SJCRH30 (cell line): Measurements from ENCODE around the gene ADH5. TPM values are rescaled to one million over a fixed set of nuclear protein-coding genes. Genes with fewer than 3 reads are reported as not detected.
"Not testable (repeated sequence)": the region's sequence is repeated elsewhere in the genome, so short reads cannot be mapped to it uniquely, and the experiment has no call there.

Experiments
- DNase-seq, 2 experiments: peaks; one replicate each; pipeline ENCODE4 v3.0.0-alpha.2; 2015 to 2020
- H3K27ac ChIP-seq: fragments of 250-450 bp; sonication (Bioruptor Pico); 2 replicates; pipeline ENCODE4 v1.5.1; 2020; ENCODE audit warnings: mild to moderate bottlenecking, moderate library complexity
- H3K27me3 ChIP-seq: fragments of 250-450 bp; sonication (Bioruptor Pico); 2 replicates; pipeline ENCODE4 v1.5.1; 2020; ENCODE audit warnings: mild to moderate bottlenecking, moderate library complexity
- H3K36me3 ChIP-seq: fragments of 250-450 bp; sonication (Bioruptor Pico); 2 replicates; pipeline ENCODE4 v1.5.1; 2020; ENCODE audit warnings: mild to moderate bottlenecking, moderate library complexity
- H3K4me1 ChIP-seq: fragments of 250-450 bp; sonication (Bioruptor Pico); 2 replicates; pipeline ENCODE4 v1.5.1; 2020; ENCODE audit warnings: mild to moderate bottlenecking, moderate library complexity
- H3K4me3 ChIP-seq: fragments of 250-450 bp; sonication (Bioruptor Pico); 2 replicates; pipeline ENCODE4 v1.5.1; 2020; ENCODE audit warnings: mild to moderate bottlenecking, moderate library complexity
- H3K9me3 ChIP-seq: fragments of 250-450 bp; sonication (Bioruptor Pico); replicated peaks from 2 replicates; pipeline ENCODE4 v1.5.1; 2020; ENCODE audit warnings: mild to moderate bottlenecking, moderate library complexity
- total RNA-seq: library from RNA; depleted of rRNA; stranded (reverse); fragments of >200 nt; shearing (Covaris generic); gene quantifications from 2 replicates; pipeline ENCODE4 v1.2.3, GENCODE V29; 2014; rRNA removed

The ADH5 gene
- total RNA-seq, 1 experiment from 2014 or later, result 93.2 TPM

DNA sequence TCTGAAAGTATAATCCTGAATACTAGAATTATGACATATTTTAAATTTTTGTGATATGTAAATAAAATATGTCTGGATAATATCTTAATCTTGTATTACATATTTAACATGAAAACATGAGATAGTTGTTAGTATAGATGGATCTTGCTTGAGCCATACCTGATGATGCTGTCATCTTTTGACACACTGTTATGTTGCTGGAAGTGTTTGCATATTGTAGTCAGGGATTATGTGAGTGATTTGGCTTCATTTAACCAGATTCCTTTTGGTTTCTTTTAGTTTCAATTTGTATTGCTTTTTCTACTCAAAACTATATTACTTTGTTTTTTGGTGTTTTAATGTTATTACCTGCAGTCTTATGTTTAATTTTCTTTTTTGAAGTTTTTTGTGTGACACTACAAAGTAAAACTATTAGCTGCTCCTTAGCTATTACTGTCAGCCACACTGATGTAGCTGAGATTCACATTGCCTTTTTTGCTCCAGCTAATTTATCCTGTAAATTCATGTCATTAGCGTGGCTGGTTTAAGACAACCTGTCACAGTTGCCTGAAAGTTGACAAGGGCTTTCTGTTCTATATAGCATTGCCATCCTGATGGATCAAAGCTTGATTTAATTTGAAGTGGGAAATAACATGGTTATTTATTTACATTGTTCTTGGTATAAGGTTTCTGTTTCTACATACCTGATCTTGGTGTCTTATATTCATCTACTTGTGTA, 59.4 kb downstream of the ADH5 start:
- no peak overlapping the region for H3K27ac ChIP-seq

DNA sequence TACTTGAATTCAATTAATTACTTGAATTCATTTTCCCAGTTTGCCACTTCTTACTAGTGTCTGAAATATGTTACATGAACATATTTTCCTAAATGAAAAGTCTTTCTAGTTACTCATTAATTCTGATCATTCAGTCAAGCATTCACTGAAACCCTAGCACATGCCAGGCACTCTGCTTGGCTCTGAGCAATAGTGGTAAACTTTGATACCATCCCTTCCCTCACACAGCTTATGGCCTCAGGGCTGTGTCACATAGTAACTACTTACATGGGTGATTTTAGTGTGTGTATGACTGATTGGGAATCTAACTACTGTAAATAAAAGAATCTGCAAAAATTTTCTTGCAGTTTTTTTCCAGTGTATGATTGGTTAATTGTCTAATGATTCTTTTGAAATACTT, 60.4 kb downstream of the ADH5 start:
- peaks cover 3% of the 10 kb centered on the region; the same call in 1 of the 2 replicates for H3K9me3 ChIP-seq
- no peak overlapping the region for H3K27ac ChIP-seq
- DNase-seq, result no peak
- no peak overlapping the region for H3K4me3 ChIP-seq
- no peaks in the 10 kb centered on the region for H3K4me1 ChIP-seq
- H3K27me3 ChIP-seq, result no peaks in the 10 kb centered on the region
- peaks cover 9% of the 10 kb centered on the region; the same call in 1 of the 2 replicates for H3K36me3 ChIP-seq

More for the DNA sequence above, 59.4 kb downstream of the ADH5 start:
- Histone ChIP-seq H3K4me3 (no peak overlapping the region), H3K4me1 (no peaks in the 10 kb centered on the region), H3K27me3 (no peaks in the 10 kb centered on the region), H3K36me3 (peaks cover 13% of the 10 kb centered on the region; the same call in 1 of the 2 replicates), H3K9me3 (peaks cover 3% of the 10 kb centered on the region; the same call in 1 of the 2 replicates)
- DNase-seq, result no peak

DNA sequence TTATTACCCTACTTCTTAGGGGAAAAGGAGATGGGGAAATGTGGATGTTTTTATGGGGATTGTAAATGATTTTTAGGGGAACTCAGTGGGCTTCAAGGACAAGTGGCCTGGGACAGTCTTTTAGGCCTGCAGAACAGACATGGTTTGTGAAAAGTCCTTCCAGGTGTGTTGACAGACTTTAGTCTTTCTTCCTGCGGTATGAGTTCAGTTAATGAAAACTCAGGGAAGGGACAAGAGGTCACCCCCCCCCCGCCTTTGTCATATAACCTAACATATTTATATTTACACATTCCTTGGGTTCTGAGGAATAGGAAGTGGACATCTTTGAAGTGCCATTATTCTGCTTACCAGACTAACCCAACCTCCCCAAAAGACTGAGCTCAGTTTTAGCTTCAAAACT, 61.3 kb downstream of the ADH5 start:
- H3K36me3 ChIP-seq, result peaks cover 9% of the 10 kb centered on the region; the same call in 1 of the 2 replicates
- H3K4me1 ChIP-seq, result no peaks in the 10 kb centered on the region
- H3K27me3 ChIP-seq, result no peaks in the 10 kb centered on the region
- H3K27ac ChIP-seq, result no peak overlapping the region
- no peak for DNase-seq
- peaks cover 3% of the 10 kb centered on the region; the same call in 1 of the 2 replicates for H3K9me3 ChIP-seq
- H3K4me3 ChIP-seq, result no peak overlapping the region

DNA sequence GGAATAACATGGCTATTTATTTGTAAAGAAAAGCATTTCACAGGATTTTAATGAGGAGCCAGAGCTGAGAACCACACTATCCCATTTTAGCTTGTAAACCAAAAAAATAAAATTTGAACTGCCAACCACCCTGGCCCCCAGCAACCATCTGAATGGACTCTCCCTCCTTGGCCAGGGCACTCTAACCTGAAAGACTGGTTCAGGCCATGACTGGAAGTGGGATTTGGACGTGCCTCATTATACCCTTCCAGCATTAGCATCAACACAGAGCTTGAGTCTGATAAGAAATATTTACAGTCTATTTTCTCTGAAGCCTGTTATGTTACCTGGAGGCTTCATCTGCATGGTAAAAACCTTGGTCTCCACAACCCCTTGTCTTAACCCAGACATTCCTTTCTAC, 63.1 kb downstream of the ADH5 start:
- Histone ChIP-seq H3K9me3 (peaks cover 3% of the 10 kb centered on the region; the same call in 1 of the 2 replicates), H3K4me1 (no peaks in the 10 kb centered on the region)

DNA sequence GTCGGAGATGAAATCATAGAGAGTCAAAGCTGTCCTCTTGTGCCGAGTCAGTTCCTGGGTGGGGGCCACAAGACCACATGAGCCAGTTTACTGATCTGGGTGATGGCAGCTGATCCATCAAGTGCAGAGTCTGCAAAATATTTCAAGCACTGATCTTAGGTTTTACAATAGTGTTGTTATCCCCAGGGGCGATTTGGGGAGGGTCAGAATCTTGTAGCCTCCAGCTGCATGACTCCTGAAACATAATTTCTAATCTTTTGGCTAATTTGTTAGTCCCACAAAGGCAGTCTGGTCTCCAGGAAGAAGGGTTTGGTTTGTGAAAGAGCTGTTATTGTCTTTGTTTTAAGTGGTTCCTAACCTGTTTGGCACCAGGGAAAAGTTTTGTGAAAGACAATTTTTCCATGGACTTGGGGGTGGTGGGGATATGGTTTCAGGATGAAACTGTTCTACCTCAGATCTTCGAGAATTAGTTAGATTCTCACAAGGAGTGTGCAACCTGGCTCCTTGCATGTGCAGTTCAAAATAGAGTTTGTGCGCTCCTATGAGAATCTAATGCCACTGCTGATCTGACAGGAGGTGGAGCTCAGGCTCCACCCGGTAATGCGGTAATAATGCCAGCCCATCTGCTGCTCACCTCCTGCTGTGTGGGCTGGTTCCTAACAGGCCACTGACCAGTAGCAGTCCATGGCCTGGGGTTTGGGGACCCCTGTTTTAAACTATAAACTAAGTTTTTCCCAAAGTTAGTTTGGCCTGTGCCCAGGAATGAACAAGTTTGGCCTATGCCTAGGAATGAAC, 63.9 kb downstream of the ADH5 start:
- no peak overlapping the region for H3K4me3 ChIP-seq
- H3K27me3 ChIP-seq, result no peaks in the 10 kb centered on the region
- no peak for DNase-seq
- no peak overlapping the region for H3K27ac ChIP-seq
- H3K36me3 ChIP-seq, result peaks cover under 1% of the 10 kb centered on the region; the same call in 1 of the 2 replicates
- peaks cover 3% of the 10 kb centered on the region; the same call in 1 of the 2 replicates for H3K9me3 ChIP-seq
- H3K4me1 ChIP-seq, result no peaks in the 10 kb centered on the region

More for the DNA sequence above, 63.1 kb downstream of the ADH5 start:
- H3K27me3 ChIP-seq, result no peaks in the 10 kb centered on the region
- no peak overlapping the region for H3K27ac ChIP-seq
- peaks cover 2% of the 10 kb centered on the region; the same call in 1 of the 2 replicates for H3K36me3 ChIP-seq
- no peak for DNase-seq
- H3K4me3 ChIP-seq, result no peak overlapping the region

DNA sequence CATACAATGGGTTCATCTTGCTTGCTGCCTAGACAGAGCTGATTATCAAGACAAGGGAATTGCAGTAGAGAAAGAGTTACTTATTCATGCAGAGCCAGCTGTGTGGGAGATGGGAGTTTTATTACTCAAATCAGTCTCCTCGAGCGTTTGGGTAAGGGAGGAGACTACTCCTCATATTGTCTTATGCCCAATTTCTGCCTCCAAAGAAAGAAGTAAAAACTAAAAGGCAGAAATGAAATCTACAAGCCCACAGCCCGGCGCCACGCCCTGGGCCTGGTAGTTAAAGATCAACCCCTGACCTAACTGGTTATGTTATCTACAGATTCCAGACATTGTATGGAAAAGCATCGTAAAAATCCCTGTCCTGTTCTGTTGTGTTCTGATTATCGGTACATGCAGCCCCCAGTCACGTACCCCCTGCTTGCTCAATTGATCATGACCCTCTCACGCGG, 64.8 kb downstream of the ADH5 start:
- not testable (repeated sequence) for H3K27ac ChIP-seq, H3K4me3 ChIP-seq, H3K27me3 ChIP-seq, H3K9me3 ChIP-seq, DNase-seq, H3K36me3 ChIP-seq, H3K4me1 ChIP-seq

DNA sequence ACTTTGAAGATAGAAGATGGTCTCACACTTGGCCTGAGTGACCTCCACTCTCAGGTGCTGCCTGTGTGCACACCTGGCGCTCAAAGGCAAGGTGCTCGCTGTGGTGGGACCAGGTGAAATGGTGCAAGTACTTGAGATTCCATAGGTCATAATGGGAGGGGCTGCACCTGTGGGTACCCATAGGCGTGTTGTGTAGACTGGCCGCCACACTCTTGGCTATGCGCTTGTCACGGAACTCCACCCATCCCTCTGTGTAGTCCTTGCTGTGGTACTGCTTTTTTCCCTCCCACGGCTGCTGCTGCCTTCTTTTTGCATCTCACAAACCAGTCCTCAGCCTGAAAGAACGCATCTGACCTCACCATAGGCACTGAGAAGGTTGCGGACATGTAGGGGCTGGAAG, 66.0 kb downstream of the ADH5 start:
- no peak overlapping the region for H3K4me3 ChIP-seq
- H3K36me3 ChIP-seq, result peaks cover 4% of the 10 kb centered on the region; the same call in 1 of the 2 replicates
- H3K9me3 ChIP-seq, result 0 out of 2 replicates have a peak, but pooled peaks cover 5% of the 10 kb centered on the region
- H3K4me1 ChIP-seq, result no peaks in the 10 kb centered on the region
- no peaks in the 10 kb centered on the region for H3K27me3 ChIP-seq
- no peak overlapping the region for H3K27ac ChIP-seq
- no peak for DNase-seq

DNA sequence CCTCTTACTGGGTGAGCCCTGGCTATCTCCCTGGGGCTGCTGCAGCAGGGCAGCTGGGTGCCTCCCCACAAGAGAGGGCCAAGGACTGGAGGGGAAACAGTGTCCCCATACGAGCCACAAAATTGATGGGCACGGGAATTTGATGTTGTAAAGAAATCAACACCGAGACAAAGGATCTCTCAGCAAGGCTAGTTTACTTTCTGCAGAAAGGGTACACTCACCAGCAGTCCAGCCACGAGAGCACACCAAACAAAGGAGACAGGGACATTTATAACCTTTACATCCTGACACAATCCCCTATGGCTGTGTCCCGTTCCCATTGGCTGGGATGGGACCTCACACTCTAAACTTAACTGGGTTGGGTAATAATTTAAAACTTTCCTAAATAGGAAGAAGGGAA, 67.2 kb downstream of the ADH5 start:
- Histone ChIP-seq H3K27ac (no peak overlapping the region), H3K27me3 (no peaks in the 10 kb centered on the region), H3K9me3 (0 out of 2 replicates have a peak, but pooled peaks cover 5% of the 10 kb centered on the region), H3K4me3 (no peak overlapping the region), H3K4me1 (no peaks in the 10 kb centered on the region), H3K36me3 (peaks cover 4% of the 10 kb centered on the region; the same call in 1 of the 2 replicates)
- no peak for DNase-seq

Other genes starting within 250 kb of the ADH5 start
- 191 and 202 TPM in 2 replicates for gene EIF4E, start 159.7 kb downstream of the ADH5 start, total RNA-seq
- 78.0 and 88.5 TPM in 2 replicates for gene METAP1, start 93.1 kb downstream of the ADH5 start, total RNA-seq
- gene ADH4, start 55.5 kb upstream of the ADH5 start, total RNA-seq, result not detected in 2 replicates
- not detected in 2 replicates for gene ADH6, start 130.5 kb upstream of the ADH5 start, total RNA-seq
- not detected in 2 replicates for gene ADH1A, start 202.2 kb upstream of the ADH5 start, total RNA-seq
- gene ADH1B, start 232.6 kb upstream of the ADH5 start, total RNA-seq, result not detected in 2 replicates